Fibroblast of lung (primary cell): ENCODE results near the gene BAD. TPM values are rescaled to one million over a fixed set of nuclear protein-coding genes. Genes with fewer than 3 reads are reported as not detected.
A peak's percentile ranks its signal among the peaks of the same experiment; 100 is the strongest.

ENCODE experiments used
- DNase-seq, 2 donors: peaks; one replicate each; pipeline versions ENCODE4 v3.0.0 to v3.0.0-alpha.2; 2010; ENCODE audit warnings: low read depth in 2 of 2
- H2AFZ ChIP-seq: 2 replicates; pipeline ENCODE4 v1.5.1; 2012; ENCODE audit warnings: low read length, control low read depth, inconsistent platforms
- H3K27ac ChIP-seq: 2 replicates; pipeline ENCODE4 v1.5.1; 2011; ENCODE audit warnings: low read length, control low read depth; ENCODE audit not compliant: insufficient read depth
- H3K27me3 ChIP-seq: 2 replicates; pipeline ENCODE4 v1.5.1; 2011; ENCODE audit warnings: mild to moderate bottlenecking, low read length; ENCODE audit not compliant: control insufficient read depth, insufficient read depth
- H3K36me3 ChIP-seq: 2 replicates; pipeline ENCODE4 v1.5.1; 2011; ENCODE audit warnings: low read length; ENCODE audit not compliant: control insufficient read depth, insufficient read depth
- H3K4me1 ChIP-seq: 2 replicates; pipeline ENCODE4 v1.5.1; 2011; ENCODE audit warnings: low read length; ENCODE audit not compliant: control insufficient read depth, insufficient read depth; ENCODE audit errors: extremely low read depth
- H3K4me2 ChIP-seq: 2 replicates; pipeline ENCODE4 v1.5.1; 2011; ENCODE audit warnings: low read length, control low read depth; ENCODE audit not compliant: insufficient read depth; ENCODE audit errors: extremely low read depth
- H3K4me3 ChIP-seq, 4 experiments: fragments of 200-600 bp in 1 of 4; sonication (generic) in 1 of 4; replicated peaks in 1 of 4; 2 replicates each; pipeline ENCODE4 v1.5.1; 2011 to 2016; ENCODE audit warnings: low read length in 4 of 4, low read depth in 3 of 4, mild to moderate bottlenecking in 3 of 4, control low read depth in 2 of 4, inconsistent platforms in 1 of 4, mixed read lengths in 1 of 4; ENCODE audit not compliant: insufficient read depth in 1 of 4; ENCODE audit errors: control extremely low read depth in 1 of 4
- H3K79me2 ChIP-seq: 2 replicates; pipeline ENCODE4 v1.5.1; 2012; ENCODE audit warnings: mild to moderate bottlenecking, low read length, inconsistent platforms; ENCODE audit not compliant: control insufficient read depth, insufficient read depth
- H3K9ac ChIP-seq: 2 replicates; pipeline ENCODE4 v1.5.1; 2011; ENCODE audit warnings: mild to moderate bottlenecking, low read length, control low read depth; ENCODE audit not compliant: insufficient read depth
- H3K9me3 ChIP-seq: 2 replicates; pipeline ENCODE4 v1.5.1; 2012; ENCODE audit warnings: low read depth, low read length; ENCODE audit not compliant: control insufficient read depth, insufficient read depth
- H4K20me1 ChIP-seq: 2 replicates; pipeline ENCODE4 v1.5.1; 2011; ENCODE audit warnings: low read length; ENCODE audit not compliant: control insufficient read depth, insufficient read depth; ENCODE audit errors: extremely low read depth
- CTCF ChIP-seq, 2 donors: IDR thresholded peaks in 1 of 2; conservative IDR thresholded peaks in 1 of 2; 1 replicate in 1 of 2; 2 replicates in 1 of 2; pipeline ENCODE4 v1.5.1; 2011 to 2012; ENCODE audit warnings: low read length in 2 of 2, control low read depth in 1 of 2, inconsistent platforms in 1 of 2, low read depth in 1 of 2, mild to moderate bottlenecking in 1 of 2
- EZH2 ChIP-seq: IDR thresholded peaks from 2 replicates; pipeline ENCODE4 v1.5.1; 2012; ENCODE audit warnings: low read length, control low read depth, mild to moderate bottlenecking; ENCODE audit errors: missing control alignments
- polyA plus RNA-seq, 2 donors: library from polyadenylated mRNA; depleted of rRNA in 1 of 2; stranded (reverse) in 1 of 2; unstranded in 1 of 2; fragments of >200 nt; gene quantifications; 2 replicates each; pipeline ENCODE4 v1.2.1, GENCODE V29; 2011 to 2012; ENCODE audit warnings: missing spikeins in 1 of 2
- total RNA-seq: library from RNA; depleted of rRNA; stranded (reverse); fragments of >200 nt; gene quantifications from 2 replicates; pipeline ENCODE4 v1.2.1, GENCODE V29; 2014

BAD gene
- total and polyA plus RNA-seq, 2 donors (not counting 1 experiment from before 2014, with no cell fraction given), result 31.6 to 79.9 TPM

- Histone ChIP-seq H2AFZ (no peak overlapping the region), H3K4me2 (peak overlapping the region; percentile 15), H3K36me3 (peaks cover 15% of the 10 kb centered on the region), H3K4me1 (peaks cover 20% of the 10 kb centered on the region), H3K4me3 (peak overlapping the region; percentile 45 to 81 (median 55)), H3K9ac (peak overlapping the region; percentile 94), H3K9me3 (no peaks in the 10 kb centered on the region), H4K20me1 (no peaks in the 10 kb centered on the region), H3K27me3 (no peaks in the 10 kb centered on the region), H3K27ac (peak overlapping the region; percentile 96), H3K79me2 (peaks cover 37% of the 10 kb centered on the region)
- TF ChIP-seq EZH2, result no peak
- TF ChIP-seq CTCF (conservative IDR thresholded peaks at IDR 0.05 in 1 of 2, IDR thresholded peaks at IDR 0.05 in 1 of 2; ENCODE audit: low read depth in 1 of 2, low read length in 2 of 2), result no peak
- peak; percentile 97 to 99 for DNase-seq
Measured at GRCh38 chr11:64241241-64241490, 43.3 kb downstream of the BAD start.

GRCh38 chr11:64240435-64241240 lies 43.8 kb downstream of the BAD start, which contains the start of gene FKBP2:
Gene FKBP2 (plus strand): TSS chr11:64241095. CDS start chr11:64242388, 1,293 bp downstream.
- H3K4me3 ChIP-seq, result peak within 1 kb of the TSS; percentile 72 to 92 (median 84)
- peak; percentile 94 to 97 for DNase-seq
- no peaks in the 10 kb centered on the region for H3K27me3 ChIP-seq
- H4K20me1 ChIP-seq, result no peaks in the 10 kb centered on the region
- H3K4me2 ChIP-seq, result peak within 1 kb of the TSS; percentile 89
- H3K79me2 ChIP-seq, result peaks cover 33% of the 10 kb centered on the region
- peak within 1 kb of the TSS; percentile 94 for H3K9ac ChIP-seq
- peaks cover 20% of the 10 kb centered on the region for H3K4me1 ChIP-seq
- H3K27ac ChIP-seq, result peak within 1 kb of the TSS; percentile 96
- TF ChIP-seq CTCF (conservative IDR thresholded peaks at IDR 0.05 in 1 of 2, IDR thresholded peaks at IDR 0.05 in 1 of 2; ENCODE audit: low read depth in 1 of 2, low read length in 2 of 2), result no peak
- no peak for TF ChIP-seq EZH2
- H2AFZ ChIP-seq, result peak within 1 kb of the TSS; percentile 11
- peaks cover 17% of the 10 kb centered on the region for H3K36me3 ChIP-seq
- H3K9me3 ChIP-seq, result no peaks in the 10 kb centered on the region

GRCh38 chr11:64239662-64240434 lies 44.6 kb downstream of the BAD start:
- Histone ChIP-seq H3K9ac (no peak overlapping the region), H3K4me1 (peaks cover 18% of the 10 kb centered on the region), H3K36me3 (peaks cover 17% of the 10 kb centered on the region), H3K4me2 (peak overlapping the region; percentile 89), H3K27me3 (no peaks in the 10 kb centered on the region), H3K9me3 (no peaks in the 10 kb centered on the region), H2AFZ (no peak overlapping the region), H3K79me2 (peaks cover 31% of the 10 kb centered on the region), H4K20me1 (no peaks in the 10 kb centered on the region), H3K4me3 (peak overlapping the region in 3 of 4 experiments; percentile 61 to 81 (median 72)), H3K27ac (peak overlapping the region; percentile 96)
- DNase-seq, result no peak
- TF ChIP-seq CTCF (conservative IDR thresholded peaks at IDR 0.05 in 1 of 2, IDR thresholded peaks at IDR 0.05 in 1 of 2; ENCODE audit: low read depth in 1 of 2, low read length in 2 of 2) (no peak), EZH2 (no peak)
